SK-N-SH (cell line): ENCODE results near the gene PAK1. TPM values are rescaled to one million over a fixed set of nuclear protein-coding genes. Genes with fewer than 3 reads are reported as not detected.

ENCODE experiments used
- CTCF ChIA-PET: fragments of 300-600, 350-600 bp; formaldehyde crosslinking; extraction: SDS; loops from one replicate; lab custom pipeline; 2021; lab: Yijun Ruan, JAX
- POLR2A ChIA-PET: fragments of 350-600 bp; sonication (Branson Sonifier 250); formaldehyde crosslinking; extraction: SDS; loops from one replicate; lab custom pipeline; 2020; ENCODE audit warnings: antibody characterized with exemption, inconsistent platforms; lab: Yijun Ruan, JAX
- DNase-seq: peaks from one replicate; pipeline ENCODE4 v3.0.0; 2012
- H2AFZ ChIP-seq: fragments of 200-600 bp; sonication (generic); 2 replicates; pipeline ENCODE4 v1.8.1; 2016; ENCODE audit warnings: antibody characterized with exemption, mild to moderate bottlenecking, low read depth
- H3F3A ChIP-seq: fragments of 200-600 bp; sonication (generic); replicated peaks from 2 replicates; pipeline ENCODE3; 2016; ENCODE audit warnings: antibody characterized with exemption, mild to moderate bottlenecking; ENCODE audit not compliant: insufficient read depth
- H3K27ac ChIP-seq, 2 experiments: fragments of 200-500 bp in 1 of 2; fragments of 200-600 bp in 1 of 2; sonication (Bioruptor generic) in 1 of 2; sonication (generic), shearing (Covaris generic) in 1 of 2; 2 replicates each; pipeline versions ENCODE4 v1.5.1 to v1.6.1; 2014 to 2016; ENCODE audit warnings: low read depth in 2 of 2, inconsistent platforms in 1 of 2, low read length in 1 of 2, mild to moderate bottlenecking in 1 of 2, mixed read lengths in 1 of 2
- H3K27me3 ChIP-seq: fragments of 200-600 bp; sonication (generic), shearing (Covaris generic); 2 replicates; pipeline ENCODE4 v1.6.1; 2016; ENCODE audit warnings: mixed run types; ENCODE audit not compliant: insufficient read depth
- H3K36me3 ChIP-seq, 2 experiments: fragments of 200-500 bp in 1 of 2; fragments of 200-600 bp in 1 of 2; sonication (Bioruptor generic) in 1 of 2; sonication (generic) in 1 of 2; replicated peaks in 1 of 2; 2 replicates each; pipeline versions ENCODE3 to v1.5.1; 2014 to 2016; ENCODE audit warnings: low read length in 1 of 2, mild to moderate bottlenecking in 1 of 2; ENCODE audit not compliant: insufficient read depth in 2 of 2, control insufficient read depth in 1 of 2
- H3K4me1 ChIP-seq, 2 experiments: fragments of 200-500 bp in 1 of 2; fragments of 200-600 bp in 1 of 2; sonication (Bioruptor generic) in 1 of 2; sonication (generic), shearing (Covaris generic) in 1 of 2; 2 replicates each; pipeline versions ENCODE4 v1.5.1 to v1.6.1; 2014 to 2016; ENCODE audit warnings: low read depth in 1 of 2, low read length in 1 of 2, mixed run types in 1 of 2; ENCODE audit not compliant: insufficient read depth in 2 of 2, control insufficient read depth in 1 of 2
- H3K4me2 ChIP-seq: fragments of 200-600 bp; sonication (generic), shearing (Covaris generic); 2 replicates; pipeline ENCODE4 v1.6.1; 2017; ENCODE audit warnings: mixed run types
- H3K4me3 ChIP-seq, 2 experiments: fragments of 200-500 bp in 1 of 2; fragments of 200-600 bp in 1 of 2; sonication (Bioruptor generic) in 1 of 2; sonication (generic), shearing (Covaris generic) in 1 of 2; 2 replicates each; pipeline versions ENCODE4 v1.5.1 to v1.8.1; 2014 to 2016; ENCODE audit warnings: low read depth in 2 of 2, inconsistent platforms in 1 of 2, low read length in 1 of 2, mild to moderate bottlenecking in 1 of 2, mixed read lengths in 1 of 2, moderate library complexity in 1 of 2
- H3K79me2 ChIP-seq: fragments of 200-600 bp; sonication (generic); 2 replicates; pipeline ENCODE4 v1.8.1; 2017; ENCODE audit warnings: mild to moderate bottlenecking; ENCODE audit not compliant: insufficient read depth
- H3K9ac ChIP-seq: fragments of 200-600 bp; sonication (generic); 2 replicates; pipeline ENCODE4 v1.6.1; 2017; ENCODE audit warnings: mixed run types
- H3K9me2 ChIP-seq: fragments of 200-600 bp; sonication (generic); 2 replicates; pipeline ENCODE4 v1.6.1; 2017; ENCODE audit warnings: mixed run types
- H3K9me3 ChIP-seq: fragments of 200-600 bp; sonication (generic); 2 replicates; pipeline ENCODE4 v1.6.1; 2017; ENCODE audit warnings: mixed run types, mild to moderate bottlenecking, moderate library complexity
- H4K20me1 ChIP-seq: fragments of 200-600 bp; sonication (generic); 2 replicates; pipeline ENCODE4 v1.6.1; 2017; ENCODE audit warnings: mild to moderate bottlenecking, mixed run types; ENCODE audit not compliant: insufficient read depth
- EP300 ChIP-seq, 2 experiments: IDR thresholded peaks; 2 replicates each; pipeline versions ENCODE4 v1.4.0 to v1.6.1; 2012; ENCODE audit warnings: borderline replicate concordance in 1 of 2, low read depth in 1 of 2, low read length in 1 of 2
- IRF3 ChIP-seq: fragments of 150-350 bp; IDR thresholded peaks from 2 replicates; pipeline ENCODE4 v1.6.1; 2016; ENCODE audit warnings: mild to moderate bottlenecking, low read depth, low read length
- MAX ChIP-seq: IDR thresholded peaks from 2 replicates; pipeline ENCODE4 v1.4.0; 2012; ENCODE audit warnings: low read depth
- MXI1 ChIP-seq: IDR thresholded peaks from 2 replicates; pipeline ENCODE4 v1.6.1; 2012; ENCODE audit warnings: mild to moderate bottlenecking, low read depth, low read length, improper control_type of control experiment
- PBX3 ChIP-seq: IDR thresholded peaks from 2 replicates; pipeline ENCODE4; 2012
- POLR2AphosphoS5 ChIP-seq: IDR thresholded peaks from 2 replicates; pipeline ENCODE4 v1.6.1; 2012; ENCODE audit warnings: low read depth, low read length
- RFX5 ChIP-seq: IDR thresholded peaks from 2 replicates; pipeline ENCODE4 v1.6.1; 2012; ENCODE audit warnings: mild to moderate bottlenecking, improper control_type of control experiment, low read length
- RXRA ChIP-seq: IDR thresholded peaks from 2 replicates; pipeline ENCODE4 v1.4.0; 2012; ENCODE audit warnings: low read depth, mild to moderate bottlenecking, borderline replicate concordance
- SMC3 ChIP-seq: IDR thresholded peaks from 2 replicates; pipeline ENCODE4 v1.6.1; 2012; ENCODE audit warnings: low read depth, low read length, improper control_type of control experiment
- TCF12 ChIP-seq: IDR thresholded peaks from 2 replicates; pipeline ENCODE4 v1.4.0; 2012
- YY1 ChIP-seq: IDR thresholded peaks from 2 replicates; pipeline ENCODE4 v1.4.0; 2012; ENCODE audit warnings: low read depth, mild to moderate bottlenecking
- WGBS: methylation state at CpG from one replicate; pipeline ENCODE4 v1.1.6; 2017; ENCODE audit warnings: low lambda C conversion rate; 5-methylcytosine and 5-hydroxymethylcytosine counted together
- polyA plus RNA-seq, 3 experiments: library from polyadenylated mRNA; depleted of rRNA; stranded (reverse); fragments of >200 nt; gene quantifications; 2 replicates each; pipeline ENCODE4 v1.2.3, GENCODE V29; 2012

The PAK1 gene
- polyA plus RNA-seq, 1 of the 3 experiments (the other 2 are of a cell fraction) = 17.9 TPM

GRCh38 chr11:77512092-77512491 lies 38.2 kb upstream of the PAK1 start:
- Histone ChIP-seq H2AFZ (no peak overlapping the region), H4K20me1 (peaks cover 2% of the 10 kb centered on the region; the same call in 1 of the 2 replicates), H3K4me2 (no peak overlapping the region), H3K9me2 (no peaks in the 10 kb centered on the region), H3K27me3 (no peaks in the 10 kb centered on the region), H3K9me3 (no peaks in the 10 kb centered on the region), H3K27ac (no peak overlapping the region), H3K4me1 (peaks cover under 1 to 3% of the 10 kb centered on the region in 2 experiments; a peak in 1 of 4 replicates), H3K4me3 (no peak overlapping the region), H3F3A (peaks cover 3% of the 10 kb centered on the region), H3K79me2 (no peaks in the 10 kb centered on the region), H3K9ac (no peak overlapping the region), H3K36me3 (no peaks in the 10 kb centered on the region)
- POLR2A ChIA-PET = no interaction called here
- DNase-seq = no peak
- CTCF ChIA-PET = interaction anchor here (2.0 kb wide), 1 partner anchor 36 kb away, joined by 9 read pairs; no protein-coding TSS in a partner anchor
- TF ChIP-seq IRF3 (no peak), MXI1 (no peak), PBX3 (no peak), EP300 (IDR thresholded peaks at IDR 0.05; ENCODE audit: borderline replicate concordance in 1 of 2, low read depth in 1 of 2, low read length in 1 of 2) (no peak), RXRA (no peak), TCF12 (no peak)
- WGBS = 100% methylated on average over 1 of the region's 2 CpGs

- no peak for TF ChIP-seq RFX5
- TF ChIP-seq YY1 = no peak
- TF ChIP-seq POLR2AphosphoS5 = no peak
- no peak for TF ChIP-seq MAX
- no peak for TF ChIP-seq SMC3
- no peak overlapping the region for H3K4me3 ChIP-seq
- H3K4me2 ChIP-seq = no peak overlapping the region
- H3K4me1 ChIP-seq = peaks cover 7 to 11% of the 10 kb centered on the region in 2 experiments; a peak in 2 of 4 replicates
- ChIA-PET POLR2A (no interaction called here), CTCF (interaction anchor here (1.0 to 2.0 kb wide), 3 partner anchors 37 to 79 kb away, joined by 3 to 9 read pairs (median 3); partner anchors contain the start of gene AQP11)
- no peak overlapping the region for H3K9ac ChIP-seq
- 76% methylated on average over 1 of the region's 1 CpG for WGBS
- no peaks in the 10 kb centered on the region for H3K79me2 ChIP-seq
- no peak overlapping the region for H2AFZ ChIP-seq
- H4K20me1 ChIP-seq = peaks cover 4% of the 10 kb centered on the region; the same call in 1 of the 2 replicates
- DNase-seq = no peak
- no peak overlapping the region for H3K27ac ChIP-seq
- no peaks in the 10 kb centered on the region for H3K36me3 ChIP-seq
- no peaks in the 10 kb centered on the region for H3F3A ChIP-seq
- H3K9me3 ChIP-seq = no peaks in the 10 kb centered on the region
- no peaks in the 10 kb centered on the region for H3K9me2 ChIP-seq
- no peaks in the 10 kb centered on the region; the same call in 1 of the 2 replicates for H3K27me3 ChIP-seq
These were observed 37.0 kb upstream of the PAK1 start for GRCh38 chr11:77510851-77511250.
